Astrocyte (in vitro differentiated cells and primary cell): ENCODE measurements around the gene GPR141.

Experiments used
- CTCF ChIP-seq: IDR thresholded peaks from 2 replicates; pipeline ENCODE4 v1.5.1; 2011; ENCODE audit warnings: low read depth, mild to moderate bottlenecking, inconsistent platforms, low read length, moderate library complexity; ENCODE audit not compliant: insufficient read depth
- EZH2 ChIP-seq: IDR thresholded peaks from 2 replicates; pipeline ENCODE4 v1.6.1; 2012; ENCODE audit warnings: mild to moderate bottlenecking, low read length, inconsistent platforms; ENCODE audit not compliant: insufficient read depth

GRCh38 chr7:37781156-37781555 lies 97.6 kb downstream of the GPR141 start:
- TF ChIP-seq CTCF: no peak
- no peak for TF ChIP-seq EZH2
